GM11168 (cell line): ENCODE data around the gene NXPE3.

Experiments
- in situ Hi-C: fragments of 300-500 bp; cut with MboI; formaldehyde crosslinking; loops from one replicate; pipeline ENCODE4 v1.12.0; 2022; ENCODE audit warnings: low sequenced_read_pairs; ENCODE audit not compliant: unreplicated experiment

NXPE3 gene

GRCh38 chr3:101865751-101866509 is 86.9 kb downstream of the NXPE3 start:
- in situ Hi-C loops: no loop called here

GRCh38 chr3:101867511-101867910 is 88.5 kb downstream of the NXPE3 start:
- in situ Hi-C loops: no loop called here

GRCh38 chr3:101867996-101868395 is 89.0 kb downstream of the NXPE3 start:
- in situ Hi-C loops: no loop called here

- in situ Hi-C loops: no loop called here
These were observed 89.8 kb downstream of the NXPE3 start for GRCh38 chr3:101868534-101869464.

GRCh38 chr3:101870138-101870537 is 91.1 kb downstream of the NXPE3 start:
- in situ Hi-C loops: no loop called here

- in situ Hi-C loops: no loop called here
These were observed 94.6 kb downstream of the NXPE3 start for GRCh38 chr3:101873619-101874018.

GRCh38 chr3:101876142-101876541 is 97.1 kb downstream of the NXPE3 start:
- in situ Hi-C loops: no loop called here
